Activated naive CD4-positive, alpha-beta T cell treated with anti-CD3 and anti-CD28 coated beads, Interleukin-2, amount 10 ng/mL, durations not matched to agents 7 days and 5 days (primary cell): ENCODE data around the gene TULP4.

Experiments used
- CTCF ChIA-PET: fragments of 350-600 bp; sonication (Branson Sonifier 250); formaldehyde crosslinking; loops from one replicate; lab custom pipeline; 2021; ENCODE audit warnings: antibody characterized with exemption; lab: Charles Lee
- DNase-seq: peaks from one replicate; pipeline ENCODE4 v3.0.0-alpha.2; 2020
- H3K27ac Mint-ChIP-seq: one replicate; pipeline ENCODE4 v1.8.0; 2021; ENCODE audit warnings: mild to moderate bottlenecking, moderate library complexity, mixed read lengths
- H3K27me3 Mint-ChIP-seq: one replicate; pipeline ENCODE4 v1.8.0; 2021; ENCODE audit warnings: mild to moderate bottlenecking, mixed read lengths
- H3K36me3 Mint-ChIP-seq: one replicate; pipeline ENCODE4 v1.8.0; 2021; ENCODE audit warnings: mixed read lengths
- H3K4me1 Mint-ChIP-seq: one replicate; pipeline ENCODE4 v1.8.0; 2021; ENCODE audit warnings: mixed read lengths
- H3K4me3 Mint-ChIP-seq: one replicate; pipeline ENCODE4 v1.8.0; 2021; ENCODE audit warnings: mild to moderate bottlenecking, moderate library complexity, mixed read lengths
- H3K9me3 Mint-ChIP-seq: one replicate; pipeline ENCODE4 v1.8.0; 2021; ENCODE audit warnings: mixed read lengths

The TULP4 gene

DNA sequence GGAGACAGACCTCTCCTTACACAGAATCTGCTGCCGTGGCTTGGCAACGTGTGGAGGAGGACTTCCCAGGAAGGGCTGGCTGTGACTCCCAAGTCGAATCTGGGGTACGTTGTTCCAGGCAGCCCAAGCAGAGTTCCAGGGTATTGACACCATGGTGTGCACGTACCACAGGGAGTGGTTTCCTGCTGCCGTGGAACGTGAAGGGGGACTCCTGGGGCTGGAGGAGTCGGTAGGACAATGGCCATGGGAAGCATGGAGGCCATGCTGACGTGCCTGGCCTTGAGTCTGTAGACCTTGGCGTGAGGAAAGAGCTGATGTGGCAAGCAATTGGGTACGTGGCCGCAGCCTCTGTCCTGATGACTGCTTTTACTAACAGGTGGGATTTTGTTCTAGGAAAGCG, 119.3 kb downstream of the TULP4 start:
- Mint-ChIP-seq H3K4me3 (no peak overlapping the region), H3K27ac (no peak overlapping the region), H3K9me3 (no peaks in the 10 kb centered on the region), H3K4me1 (no peaks in the 10 kb centered on the region), H3K36me3 (peaks cover 6% of the 10 kb centered on the region), H3K27me3 (no peaks in the 10 kb centered on the region)
- CTCF ChIA-PET: no interaction called here
- DNase-seq: no peak

DNA sequence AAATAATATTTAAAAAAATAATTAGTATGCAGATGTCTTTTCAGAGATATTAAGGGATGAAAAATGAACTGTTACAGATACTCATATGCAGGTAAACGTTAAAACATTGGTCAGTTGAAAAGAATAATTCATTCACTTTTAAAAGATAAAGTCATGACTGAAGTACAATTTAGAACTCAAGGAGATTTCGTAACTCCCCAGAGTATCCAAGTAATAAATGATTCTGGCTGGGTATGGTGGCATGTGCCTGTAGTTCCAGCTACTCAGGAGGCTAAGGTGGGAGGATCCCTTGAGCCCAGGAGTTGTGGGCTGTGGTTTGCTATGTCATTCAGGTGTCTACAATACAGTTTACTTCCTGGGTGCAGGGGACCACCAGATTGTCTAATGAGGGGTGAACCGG, 125.3 kb downstream of the TULP4 start:
- no peak overlapping the region for H3K4me3 Mint-ChIP-seq
- no peaks in the 10 kb centered on the region for H3K27me3 Mint-ChIP-seq
- H3K36me3 Mint-ChIP-seq: peaks cover 3% of the 10 kb centered on the region
- CTCF ChIA-PET: no interaction called here
- no peak overlapping the region for H3K27ac Mint-ChIP-seq
- no peaks in the 10 kb centered on the region for H3K9me3 Mint-ChIP-seq
- DNase-seq: no peak
- H3K4me1 Mint-ChIP-seq: peaks cover 6% of the 10 kb centered on the region

DNA sequence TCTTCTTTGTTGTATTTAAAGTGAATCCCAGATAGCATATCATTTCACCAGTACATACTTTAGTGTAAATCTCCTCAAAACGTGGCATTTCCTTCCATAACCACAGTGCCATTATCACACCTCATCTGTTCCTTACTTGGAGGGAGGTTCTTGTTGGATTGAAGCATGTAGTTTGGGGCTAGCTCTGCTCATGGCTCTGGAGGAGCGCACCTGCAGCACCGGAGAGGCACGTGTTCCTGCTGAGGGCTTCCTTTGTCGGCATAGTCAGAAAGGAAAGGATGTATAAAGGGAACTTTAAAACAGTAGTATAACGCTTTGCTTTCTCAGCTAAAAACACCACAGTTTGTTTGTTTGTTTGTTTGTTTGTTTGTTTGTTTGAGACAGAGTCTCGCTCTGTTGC, 126.0 kb downstream of the TULP4 start:
- CTCF ChIA-PET: no interaction called here
- Mint-ChIP-seq H3K4me3 (no peak overlapping the region), H3K4me1 (peaks cover 6% of the 10 kb centered on the region), H3K9me3 (no peaks in the 10 kb centered on the region), H3K36me3 (peaks cover under 1% of the 10 kb centered on the region), H3K27me3 (no peaks in the 10 kb centered on the region), H3K27ac (no peak overlapping the region)
- no peak for DNase-seq

DNA sequence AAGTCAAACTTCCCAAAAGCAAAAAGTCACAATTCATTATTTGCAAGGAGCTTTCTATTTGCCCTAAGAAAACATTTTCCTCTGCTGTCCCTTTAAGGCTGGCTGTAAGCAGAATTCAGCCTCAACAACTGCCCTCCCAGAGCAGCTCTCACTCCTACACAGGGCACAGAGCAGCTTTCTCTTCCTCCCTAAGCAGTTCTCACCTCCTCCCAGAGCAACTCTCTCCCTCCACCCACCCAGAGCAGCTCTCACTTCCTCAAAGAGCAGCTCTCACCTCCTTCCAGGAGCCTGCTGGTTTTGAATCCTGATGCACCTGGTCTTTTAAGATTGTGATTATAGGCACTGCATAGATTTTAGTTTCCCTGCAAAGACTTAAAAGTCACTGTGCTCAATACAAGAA, 127.0 kb downstream of the TULP4 start:
- DNase-seq: no peak
- CTCF ChIA-PET: interaction anchor here (0.7 kb wide), 1 partner anchor 218 kb away, joined by 3 read pairs; no protein-coding TSS in a partner anchor

DNA sequence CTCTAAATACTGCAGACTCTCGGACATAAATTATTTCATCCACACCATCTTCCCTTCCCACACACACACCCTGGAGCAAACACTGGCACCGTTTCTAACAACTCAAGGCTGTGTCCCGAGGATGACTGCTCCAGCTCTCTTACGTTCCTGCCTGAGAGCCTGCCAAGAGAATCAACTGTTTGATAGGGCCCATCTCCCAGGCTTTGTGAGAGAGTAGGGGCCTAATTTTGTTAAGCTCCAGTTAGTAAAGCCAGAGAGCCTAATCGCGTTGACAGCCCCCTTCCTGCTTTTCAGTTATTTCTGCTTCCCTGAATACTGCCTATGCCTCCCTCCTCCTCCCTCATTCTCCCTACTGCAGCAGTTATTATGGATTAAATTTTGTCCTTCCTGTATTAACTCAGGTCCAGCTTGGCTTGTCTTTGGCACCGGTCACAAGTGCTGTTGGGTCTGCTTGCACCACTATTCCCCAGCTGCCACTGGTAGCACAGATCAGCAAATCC, 129.5 kb downstream of the TULP4 start:
- CTCF ChIA-PET: no interaction called here
- peaks cover 6% of the 10 kb centered on the region for H3K4me1 Mint-ChIP-seq
- no peaks in the 10 kb centered on the region for H3K27me3 Mint-ChIP-seq
- no peaks in the 10 kb centered on the region for H3K9me3 Mint-ChIP-seq
- no peak overlapping the region for H3K27ac Mint-ChIP-seq
- no peak overlapping the region for H3K4me3 Mint-ChIP-seq
- DNase-seq: no peak
- H3K36me3 Mint-ChIP-seq: no peaks in the 10 kb centered on the region

More for the DNA sequence above, 127.0 kb downstream of the TULP4 start:
- Mint-ChIP-seq H3K36me3 (no peaks in the 10 kb centered on the region), H3K27me3 (no peaks in the 10 kb centered on the region), H3K9me3 (no peaks in the 10 kb centered on the region), H3K27ac (no peak overlapping the region), H3K4me1 (peaks cover 6% of the 10 kb centered on the region), H3K4me3 (no peak overlapping the region)

DNA sequence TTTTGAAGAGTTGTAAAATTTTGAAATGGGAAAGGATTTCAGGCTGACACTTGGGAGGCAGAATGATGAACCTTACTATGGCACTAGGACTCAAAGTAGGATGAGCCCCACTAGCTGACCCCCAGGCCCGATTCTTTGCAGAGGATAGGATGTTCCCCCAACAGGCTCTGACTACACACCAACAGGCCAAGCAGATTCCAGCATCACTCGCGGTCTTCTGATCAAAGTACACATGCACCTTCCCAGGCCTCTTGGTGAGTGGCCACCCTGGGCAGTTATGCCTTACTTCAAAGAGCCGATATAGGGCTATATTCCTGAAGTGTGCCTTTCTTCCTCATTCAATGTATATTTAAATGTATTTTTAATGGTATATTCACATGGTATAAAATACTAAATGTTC, 130.0 kb downstream of the TULP4 start:
- Mint-ChIP-seq H3K36me3 (no peaks in the 10 kb centered on the region), H3K9me3 (no peaks in the 10 kb centered on the region), H3K27ac (peak overlapping the region; percentile 34), H3K27me3 (no peaks in the 10 kb centered on the region), H3K4me3 (no peak overlapping the region), H3K4me1 (peaks cover 6% of the 10 kb centered on the region)
- DNase-seq: no peak
- CTCF ChIA-PET: no interaction called here

DNA sequence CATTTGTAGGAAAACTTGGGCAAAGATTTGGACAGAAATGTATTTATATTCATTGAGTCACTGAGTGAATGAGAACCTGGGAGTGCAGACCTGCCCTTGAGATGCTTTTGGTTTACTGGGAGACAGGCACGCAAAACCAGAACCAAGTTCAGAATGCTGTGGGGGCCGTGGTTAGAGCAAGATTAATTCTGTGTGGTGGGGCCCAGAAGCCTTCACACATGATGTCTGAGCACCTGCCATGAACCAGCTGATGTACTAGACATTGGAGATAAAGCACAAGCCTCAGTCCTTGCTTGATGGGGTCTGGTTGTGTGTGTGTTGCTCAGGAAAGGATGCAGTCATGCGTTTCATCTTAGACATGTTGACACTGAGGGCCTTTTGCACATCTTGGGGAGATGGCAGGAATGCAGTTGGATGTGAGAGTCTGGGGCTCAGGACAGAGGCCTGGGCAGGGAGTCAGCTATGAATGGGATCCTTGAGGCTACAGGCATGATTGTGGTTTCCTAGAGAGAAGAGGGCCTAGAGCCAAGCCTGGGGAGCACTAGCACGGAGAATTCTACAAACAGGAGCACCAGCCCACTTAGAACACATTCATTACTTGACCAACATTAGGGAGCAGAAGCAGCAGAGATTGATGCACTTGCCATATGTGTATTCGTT, 133.3 kb downstream of the TULP4 start:
- Mint-ChIP-seq H3K4me3 (no peak overlapping the region), H3K27ac (no peak overlapping the region), H3K9me3 (no peaks in the 10 kb centered on the region), H3K27me3 (no peaks in the 10 kb centered on the region), H3K36me3 (peaks cover 3% of the 10 kb centered on the region), H3K4me1 (no peaks in the 10 kb centered on the region)
- CTCF ChIA-PET: no interaction called here
- DNase-seq: no peak

DNA sequence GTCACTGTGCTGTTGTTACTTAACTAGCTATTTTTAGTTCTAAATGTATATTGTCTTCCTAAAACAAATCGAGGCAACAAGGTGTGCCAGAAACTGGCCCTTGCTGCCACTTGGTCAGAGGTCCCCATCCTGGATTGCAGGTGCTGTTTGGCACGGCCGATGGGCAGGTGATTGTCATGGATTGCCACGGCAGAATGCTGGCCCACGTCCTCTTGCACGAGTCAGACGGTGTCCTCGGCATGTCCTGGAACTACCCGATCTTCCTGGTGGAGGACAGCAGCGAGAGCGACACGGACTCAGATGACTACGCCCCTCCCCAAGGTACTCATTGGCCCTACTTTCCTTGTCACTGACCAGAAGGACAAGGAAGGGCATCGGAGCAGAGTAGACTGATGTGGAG, 136.6 kb downstream of the TULP4 start:
- CTCF ChIA-PET: interaction anchor here (0.6 to 1.4 kb wide), 2 partner anchors 11 to 234 kb away, joined by 3 to 5 read pairs; no protein-coding TSS in a partner anchor
- Mint-ChIP-seq H3K27ac (no peak overlapping the region), H3K9me3 (no peaks in the 10 kb centered on the region), H3K4me1 (no peaks in the 10 kb centered on the region), H3K27me3 (no peaks in the 10 kb centered on the region), H3K4me3 (no peak overlapping the region), H3K36me3 (peaks cover 4% of the 10 kb centered on the region)
- no peak for DNase-seq

DNA sequence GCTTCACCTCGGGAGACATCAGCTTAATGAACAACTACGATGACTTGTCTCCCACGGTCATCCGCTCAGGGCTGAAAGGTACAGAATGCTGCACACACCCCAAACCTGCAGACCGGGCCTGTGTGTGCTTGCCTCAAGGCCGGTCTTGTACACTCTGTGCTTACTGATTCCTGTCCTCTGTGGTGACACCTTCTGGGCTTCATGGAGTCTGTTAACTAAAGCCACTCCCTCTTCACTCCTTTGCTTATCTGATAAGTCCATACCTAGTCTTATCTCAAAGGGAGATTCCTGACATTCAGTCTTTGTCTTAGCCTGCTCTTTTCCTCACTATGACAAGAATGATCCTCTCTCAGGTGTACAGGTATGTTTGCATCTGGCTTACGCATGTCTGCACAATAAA, 139.9 kb downstream of the TULP4 start:
- no peaks in the 10 kb centered on the region for H3K9me3 Mint-ChIP-seq
- no peak overlapping the region for H3K27ac Mint-ChIP-seq
- CTCF ChIA-PET: no interaction called here
- H3K4me3 Mint-ChIP-seq: no peak overlapping the region
- H3K27me3 Mint-ChIP-seq: no peaks in the 10 kb centered on the region
- no peaks in the 10 kb centered on the region for H3K4me1 Mint-ChIP-seq
- DNase-seq: no peak
- H3K36me3 Mint-ChIP-seq: peaks cover 9% of the 10 kb centered on the region

DNA sequence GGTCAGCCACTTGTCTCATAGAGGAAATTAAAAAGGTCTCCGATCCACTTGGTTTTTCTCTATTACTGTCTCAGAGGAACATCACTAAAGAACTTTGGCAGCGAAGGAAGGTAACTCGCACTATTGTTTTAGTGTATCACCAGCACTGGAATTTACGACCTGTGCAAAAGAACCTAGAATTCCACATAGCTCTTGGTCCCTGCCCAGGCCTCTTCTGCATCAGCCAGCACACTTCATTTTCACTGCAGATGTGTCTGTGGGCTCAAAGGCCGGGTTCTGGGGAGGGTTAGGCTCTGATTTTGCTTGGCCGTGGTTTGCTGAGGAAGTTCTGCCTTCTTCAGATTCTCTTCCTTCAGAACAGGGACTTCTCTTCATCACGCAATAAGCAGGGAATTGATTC, 144.9 kb downstream of the TULP4 start:
- CTCF ChIA-PET: interaction anchor here (1.2 to 1.3 kb wide), 2 partner anchors 234 to 243 kb away, joined by 3 to 4 read pairs; no protein-coding TSS in a partner anchor
- no peak overlapping the region for H3K4me3 Mint-ChIP-seq
- peaks cover 5% of the 10 kb centered on the region for H3K4me1 Mint-ChIP-seq
- no peaks in the 10 kb centered on the region for H3K9me3 Mint-ChIP-seq
- H3K27ac Mint-ChIP-seq: no peak overlapping the region
- no peaks in the 10 kb centered on the region for H3K27me3 Mint-ChIP-seq
- peaks cover 14% of the 10 kb centered on the region for H3K36me3 Mint-ChIP-seq
- DNase-seq: no peak

DNA sequence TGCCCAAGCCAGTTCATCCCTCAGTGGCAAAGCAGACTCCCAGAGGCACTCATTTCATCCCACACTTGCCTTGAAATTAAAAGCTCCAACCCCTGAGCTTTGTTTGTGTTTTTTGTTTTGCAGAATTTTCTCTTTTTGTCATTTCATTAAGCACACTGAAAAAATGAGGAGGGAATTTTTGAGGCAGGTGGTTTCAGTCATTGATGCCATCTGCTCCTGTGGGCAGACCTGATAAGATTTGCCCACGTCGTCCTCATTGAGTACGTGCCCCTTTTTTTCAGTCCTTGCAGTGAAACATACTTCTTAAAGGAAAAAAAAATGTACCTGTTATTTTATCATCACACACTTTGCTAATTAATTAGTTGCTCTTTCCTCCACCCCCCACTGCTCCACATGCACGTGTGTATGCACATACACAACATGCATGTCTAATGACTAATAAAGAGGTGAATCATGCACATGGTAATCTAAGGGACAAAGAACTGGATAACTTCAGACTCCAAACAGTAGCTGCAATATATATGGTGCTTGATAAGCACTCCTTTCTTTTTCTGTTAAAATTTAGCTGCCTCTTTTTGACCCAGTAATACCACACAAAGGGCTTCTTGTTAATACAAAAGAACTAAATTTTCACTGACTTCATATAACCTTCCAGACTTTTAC, 145.5 kb downstream of the TULP4 start:
- Mint-ChIP-seq H3K4me1 (peaks cover 5% of the 10 kb centered on the region), H3K36me3 (peaks cover 13% of the 10 kb centered on the region), H3K27me3 (no peaks in the 10 kb centered on the region), H3K9me3 (no peaks in the 10 kb centered on the region), H3K27ac (no peak overlapping the region), H3K4me3 (no peak overlapping the region)
- CTCF ChIA-PET: interaction anchor here (1.2 to 1.3 kb wide), 2 partner anchors 233 to 243 kb away, joined by 3 to 4 read pairs; no protein-coding TSS in a partner anchor
- no peak for DNase-seq

DNA sequence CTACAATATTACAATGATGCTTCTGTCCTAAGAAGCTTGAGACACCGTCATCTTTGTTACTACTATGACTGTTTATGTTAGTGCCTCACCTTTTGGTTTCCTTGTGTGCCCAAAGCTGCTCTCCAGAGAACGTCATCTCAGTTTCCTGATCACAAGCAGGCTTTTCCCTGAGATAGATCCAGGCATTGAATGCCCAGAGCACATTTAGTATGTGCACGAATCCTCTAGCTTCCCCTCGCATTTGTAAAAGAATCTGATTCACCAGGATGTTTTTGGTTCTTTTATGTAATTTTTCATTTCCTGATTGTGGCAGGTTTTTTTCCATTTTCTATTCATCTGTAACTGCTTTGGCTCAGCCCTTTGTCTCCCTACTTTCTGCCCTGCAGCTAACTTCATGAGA, 147.5 kb downstream of the TULP4 start:
- Mint-ChIP-seq H3K4me1 (peaks cover 5% of the 10 kb centered on the region), H3K36me3 (peaks cover 20% of the 10 kb centered on the region), H3K9me3 (no peaks in the 10 kb centered on the region), H3K27ac (no peak overlapping the region), H3K27me3 (no peaks in the 10 kb centered on the region), H3K4me3 (no peak overlapping the region)
- CTCF ChIA-PET: interaction anchor here (0.7 kb wide), 1 partner anchor 11 kb away, joined by 3 read pairs; no protein-coding TSS in a partner anchor
- DNase-seq: no peak

DNA sequence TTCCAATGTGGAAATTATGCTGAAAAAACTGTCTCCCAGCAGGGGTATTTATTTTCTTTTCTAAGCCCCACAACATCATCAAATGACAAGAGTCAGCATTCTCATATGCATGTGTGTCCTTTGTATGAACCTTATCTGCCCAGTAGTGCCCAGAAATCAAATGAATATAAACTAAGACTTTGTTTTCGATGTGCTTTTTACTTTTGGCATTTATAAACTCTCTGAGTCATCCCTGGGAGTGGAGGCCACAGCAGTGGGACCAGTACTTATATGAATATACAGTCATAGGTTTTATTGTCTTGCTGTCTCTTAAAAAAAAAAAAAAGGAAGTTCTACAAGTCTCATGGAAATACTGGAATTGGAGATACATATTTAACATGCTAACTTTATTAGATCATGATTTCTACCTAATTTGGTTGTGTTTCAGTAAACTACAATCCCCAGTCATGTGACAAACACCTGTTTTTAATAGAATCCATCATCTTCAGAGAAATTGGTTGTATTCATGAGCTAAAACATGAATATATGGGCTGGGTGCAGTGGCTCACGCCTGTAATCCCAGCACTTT, 148.4 kb downstream of the TULP4 start:
- Mint-ChIP-seq H3K9me3 (no peaks in the 10 kb centered on the region), H3K4me3 (no peak overlapping the region)
- CTCF ChIA-PET: interaction anchor here (0.6 to 0.7 kb wide), 2 partner anchors 29 to 53 kb away, joined by 3 read pairs; no protein-coding TSS in a partner anchor

DNA sequence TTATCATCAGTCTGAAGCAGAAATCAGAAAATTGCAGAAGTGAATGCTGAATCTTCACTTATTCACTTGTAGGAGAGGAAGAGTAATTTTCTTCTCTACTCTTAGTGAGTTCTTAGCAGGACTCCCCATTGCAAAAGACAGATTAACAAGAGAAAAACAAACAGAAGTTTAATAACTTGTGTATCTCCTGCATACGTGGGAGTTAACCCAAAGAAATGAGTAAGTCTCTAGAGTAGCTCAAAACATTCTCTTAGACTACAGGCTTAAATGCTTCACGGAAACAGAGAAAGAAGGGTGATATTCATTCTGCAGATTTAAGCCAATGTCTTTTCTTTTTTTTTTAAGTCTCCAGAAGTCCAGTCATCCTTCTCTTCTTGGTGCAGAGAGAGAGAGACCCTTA, 149.7 kb downstream of the TULP4 start:
- Mint-ChIP-seq H3K27me3 (no peaks in the 10 kb centered on the region), H3K27ac (no peak overlapping the region), H3K4me3 (no peak overlapping the region), H3K4me1 (peaks cover 5% of the 10 kb centered on the region), H3K9me3 (no peaks in the 10 kb centered on the region), H3K36me3 (peaks cover 15% of the 10 kb centered on the region)
- no peak for DNase-seq
- CTCF ChIA-PET: interaction anchor here (0.7 kb wide), 1 partner anchor 74 kb away, joined by 3 read pairs; no protein-coding TSS in a partner anchor

More for the DNA sequence above, 148.4 kb downstream of the TULP4 start:
- Mint-ChIP-seq H3K27me3 (no peaks in the 10 kb centered on the region), H3K4me1 (peaks cover 5% of the 10 kb centered on the region), H3K36me3 (peaks cover 19% of the 10 kb centered on the region), H3K27ac (no peak overlapping the region)
- DNase-seq: no peak
